Measurements from ENCODE around the gene DYRK1A. TPM values are rescaled to one million over a fixed set of nuclear protein-coding genes. Genes with fewer than 3 reads are reported as not detected.

Gene DYRK1A
- total RNA-seq, 1 experiment from 2014 or later, result 38.8 TPM

- no peak for DNase-seq (ENCODE audit: extremely low read depth, low read depth)
Observed at GRCh38 chr21:37562920-37563640, 196.5 kb downstream of the DYRK1A start.

GRCh38 chr21:37563641-37564340 is 197.2 kb downstream of the DYRK1A start:
- peak; percentile 80 for DNase-seq (ENCODE audit: extremely low read depth, low read depth)

GRCh38 chr21:37564341-37564923 is 197.9 kb downstream of the DYRK1A start:
- DNase-seq (ENCODE audit: extremely low read depth, low read depth), result peak; percentile 95

GRCh38 chr21:37564924-37565529 is 198.5 kb downstream of the DYRK1A start:
- peak; percentile 32 for DNase-seq (ENCODE audit: extremely low read depth, low read depth)

- DNase-seq (ENCODE audit: extremely low read depth, low read depth), result peak; percentile 75
Observed at GRCh38 chr21:37565530-37566223, 199.1 kb downstream of the DYRK1A start.

- DNase-seq (ENCODE audit: extremely low read depth, low read depth), result no peak
Observed at GRCh38 chr21:37566790-37567615, 200.4 kb downstream of the DYRK1A start.

GRCh38 chr21:37568415-37568814 is 201.8 kb downstream of the DYRK1A start:
- no peak for DNase-seq (ENCODE audit: extremely low read depth, low read depth)

GRCh38 chr21:37568916-37569315 is 202.3 kb downstream of the DYRK1A start:
- no peak for DNase-seq (ENCODE audit: extremely low read depth, low read depth)

GRCh38 chr21:37571442-37571841 is 204.9 kb downstream of the DYRK1A start:
- no peak for DNase-seq (ENCODE audit: extremely low read depth, low read depth)

- no peak for DNase-seq (ENCODE audit: extremely low read depth, low read depth)
Observed at GRCh38 chr21:37574316-37574715, 207.7 kb downstream of the DYRK1A start.

- DNase-seq (ENCODE audit: extremely low read depth, low read depth), result no peak
Observed at GRCh38 chr21:37574751-37575150, 208.2 kb downstream of the DYRK1A start.

- DNase-seq (ENCODE audit: extremely low read depth, low read depth), result no peak
Observed at GRCh38 chr21:37575580-37575979, 209.0 kb downstream of the DYRK1A start.

Other genes starting within 250 kb of the DYRK1A start
- 32.6 and 41.4 TPM in 2 replicates for gene VPS26C, start 99.4 kb upstream of the DYRK1A start, total RNA-seq (2014; rRNA removed; shearing (Covaris generic))

Data from NCI-H460 (cell line).